ENCODE results near the gene DTX1. TPM values are rescaled to one million over a fixed set of nuclear protein-coding genes. Genes with fewer than 3 reads are reported as not detected.

DTX1 gene
- total RNA-seq, 1 donor from 2014 or later = not detected

- peaks cover 3% of the 10 kb centered on the region for H3K4me1 Mint-ChIP-seq (ENCODE audit: low read depth)
- H3K36me3 Mint-ChIP-seq (ENCODE audit: low read depth) = no peaks in the 10 kb centered on the region
- no peak overlapping the region for H3K4me3 Mint-ChIP-seq (ENCODE audit: unreplicated experiment)
- no peaks in the 10 kb centered on the region for H3K9me3 Mint-ChIP-seq (ENCODE audit: low read depth)
- no peak for TF ChIP-seq CTCF (IDR thresholded peaks at IDR 0.05)
- H3K27me3 Mint-ChIP-seq (ENCODE audit: low read depth) = peaks cover 34% of the 10 kb centered on the region
- no peak overlapping the region for H3K27ac Mint-ChIP-seq (ENCODE audit: unreplicated experiment)
- no peak for DNase-seq (ENCODE audit: low spot score)
These were observed 45.2 kb downstream of the DTX1 start for GRCh38 chr12:113101751-113102150.

GRCh38 chr12:113102811-113103210 lies 46.3 kb downstream of the DTX1 start:
- H3K36me3 Mint-ChIP-seq (ENCODE audit: low read depth) = no peaks in the 10 kb centered on the region
- H3K4me3 Mint-ChIP-seq (ENCODE audit: unreplicated experiment) = no peak overlapping the region
- no peak for TF ChIP-seq CTCF (IDR thresholded peaks at IDR 0.05)
- H3K9me3 Mint-ChIP-seq (ENCODE audit: low read depth) = no peaks in the 10 kb centered on the region
- no peak overlapping the region for H3K27ac Mint-ChIP-seq (ENCODE audit: unreplicated experiment)
- no peak for DNase-seq (ENCODE audit: low spot score)
- H3K4me1 Mint-ChIP-seq (ENCODE audit: low read depth) = peaks cover 3% of the 10 kb centered on the region
- peaks cover 36% of the 10 kb centered on the region for H3K27me3 Mint-ChIP-seq (ENCODE audit: low read depth)

- TF ChIP-seq CTCF (IDR thresholded peaks at IDR 0.05) = no peak
- Mint-ChIP-seq H3K27me3 (ENCODE audit: low read depth) (peaks cover 34% of the 10 kb centered on the region), H3K4me1 (ENCODE audit: low read depth) (no peaks in the 10 kb centered on the region), H3K36me3 (ENCODE audit: low read depth) (no peaks in the 10 kb centered on the region), H3K27ac (ENCODE audit: unreplicated experiment) (no peak overlapping the region), H3K4me3 (ENCODE audit: unreplicated experiment) (no peak overlapping the region), H3K9me3 (ENCODE audit: low read depth) (no peaks in the 10 kb centered on the region)
- DNase-seq (ENCODE audit: low spot score) = no peak
These were observed 47.4 kb downstream of the DTX1 start for GRCh38 chr12:113103756-113104450.

GRCh38 chr12:113104953-113105510 lies 48.5 kb downstream of the DTX1 start:
- no peak for TF ChIP-seq CTCF (IDR thresholded peaks at IDR 0.05)
- Mint-ChIP-seq H3K4me3 (ENCODE audit: unreplicated experiment) (no peak overlapping the region), H3K27me3 (ENCODE audit: low read depth) (peaks cover 43% of the 10 kb centered on the region)

GRCh38 chr12:113105606-113106271 lies 49.2 kb downstream of the DTX1 start:
- Mint-ChIP-seq H3K36me3 (ENCODE audit: low read depth) (no peaks in the 10 kb centered on the region), H3K4me1 (ENCODE audit: low read depth) (no peaks in the 10 kb centered on the region), H3K4me3 (ENCODE audit: unreplicated experiment) (no peak overlapping the region), H3K27ac (ENCODE audit: unreplicated experiment) (no peak overlapping the region), H3K9me3 (ENCODE audit: low read depth) (no peaks in the 10 kb centered on the region), H3K27me3 (ENCODE audit: low read depth) (peaks cover 46% of the 10 kb centered on the region)
- TF ChIP-seq CTCF (IDR thresholded peaks at IDR 0.05) = no peak
- DNase-seq (ENCODE audit: low spot score) = no peak

More at GRCh38 chr12:113104953-113105510, 48.5 kb downstream of the DTX1 start:
- no peaks in the 10 kb centered on the region for H3K9me3 Mint-ChIP-seq (ENCODE audit: low read depth)
- no peaks in the 10 kb centered on the region for H3K4me1 Mint-ChIP-seq (ENCODE audit: low read depth)
- no peak for DNase-seq (ENCODE audit: low spot score)
- no peaks in the 10 kb centered on the region for H3K36me3 Mint-ChIP-seq (ENCODE audit: low read depth)
- no peak overlapping the region for H3K27ac Mint-ChIP-seq (ENCODE audit: unreplicated experiment)
